Activated CD8-positive, alpha-beta memory T cell treated with anti-CD3 and anti-CD28 coated beads, Interleukin-2, amount 50 U/mL, for 4 hours (primary cell): ENCODE data around the gene POTEJ.
"Not testable (repeated sequence)": the region's sequence is repeated elsewhere in the genome, so short reads cannot be mapped to it uniquely, and the experiment has no call there.

Experiments used
- DNase-seq: peaks from one replicate; pipeline ENCODE4 v3.0.0-alpha.2; 2020

The POTEJ gene

GRCh38 chr2:130611140-130611539, at the start of gene POTEJ:
Gene POTEJ (plus strand): TSS chr2:130611440. CDS start chr2:130611533, 93 bp downstream.
- DNase-seq: not testable (repeated sequence)

GRCh38 chr2:130566165-130566564, 45.1 kb upstream of the POTEJ start:
- DNase-seq: not testable (repeated sequence)

GRCh38 chr2:130571929-130572328, 39.3 kb upstream of the POTEJ start:
- DNase-seq: not testable (repeated sequence)

- not testable (repeated sequence) for DNase-seq
Measured at GRCh38 chr2:130574230-130574629, 37.0 kb upstream of the POTEJ start.

- not testable (repeated sequence) for DNase-seq
Measured at GRCh38 chr2:130576209-130576784, 34.9 kb upstream of the POTEJ start.

GRCh38 chr2:130577559-130577958, 33.7 kb upstream of the POTEJ start:
- not testable (repeated sequence) for DNase-seq

- not testable (repeated sequence) for DNase-seq
Measured at GRCh38 chr2:130579121-130579520, 32.1 kb upstream of the POTEJ start.

GRCh38 chr2:130581491-130581890, 29.7 kb upstream of the POTEJ start:
- not testable (repeated sequence) for DNase-seq

GRCh38 chr2:130582970-130583369, 28.3 kb upstream of the POTEJ start:
- not testable (repeated sequence) for DNase-seq

- DNase-seq: not testable (repeated sequence)
Measured at GRCh38 chr2:130583582-130583981, 27.7 kb upstream of the POTEJ start.

GRCh38 chr2:130584726-130585125, 26.5 kb upstream of the POTEJ start:
- not testable (repeated sequence) for DNase-seq

GRCh38 chr2:130588688-130589458, 22.4 kb upstream of the POTEJ start:
- DNase-seq: not testable (repeated sequence)

GRCh38 chr2:130590170-130590841, 20.9 kb upstream of the POTEJ start:
- DNase-seq: not testable (repeated sequence)

- not testable (repeated sequence) for DNase-seq
Measured at GRCh38 chr2:130590842-130591359, 20.3 kb upstream of the POTEJ start.

GRCh38 chr2:130592791-130593414, 18.3 kb upstream of the POTEJ start:
- not testable (repeated sequence) for DNase-seq

GRCh38 chr2:130594011-130594410, 17.2 kb upstream of the POTEJ start:
- DNase-seq: not testable (repeated sequence)

GRCh38 chr2:130596757-130597156, 14.5 kb upstream of the POTEJ start:
- DNase-seq: not testable (repeated sequence)

- DNase-seq: not testable (repeated sequence)
Measured at GRCh38 chr2:130597994-130598393, 13.2 kb upstream of the POTEJ start.

GRCh38 chr2:130598463-130598862, 12.8 kb upstream of the POTEJ start:
- DNase-seq: not testable (repeated sequence)

- DNase-seq: not testable (repeated sequence)
Measured at GRCh38 chr2:130599393-130599792, 11.8 kb upstream of the POTEJ start, which contains the start of gene CFC1. Gene CFC1 (minus strand): TSS chr2:130599575. CDS start chr2:130599287, 288 bp downstream.

GRCh38 chr2:130599926-130600325, 11.3 kb upstream of the POTEJ start:
- DNase-seq: not testable (repeated sequence)

- not testable (repeated sequence) for DNase-seq
Measured at GRCh38 chr2:130601648-130602302, 9.5 kb upstream of the POTEJ start.
